Gastroesophageal sphincter (tissue), 4 donors: ENCODE results near the gene BLOC1S5. TPM values are rescaled to one million over a fixed set of nuclear protein-coding genes. Genes with fewer than 3 reads are reported as not detected.

Experiments used
- ATAC-seq: fragments of 150-250 bp; one replicate; pipeline ENCODE4 v1.9.1; 2016; ENCODE audit warnings: mild to moderate bottlenecking, moderate library complexity
- H3K27ac ChIP-seq, 4 donors: fragments of 200-600 bp; sonication (generic) in 3 of 4; 1 replicate in 3 of 4; 2 replicates in 1 of 4; pipeline ENCODE4 v1.5.1; 2016 to 2019
- H3K27me3 ChIP-seq: fragments of 200-600 bp; sonication (generic); one replicate; pipeline ENCODE4 v1.5.1; 2019
- H3K36me3 ChIP-seq, 2 donors: fragments of 200-600 bp; sonication (generic); one replicate each; pipeline ENCODE4 v1.5.1; 2019; ENCODE audit warnings: control low read depth in 1 of 2
- H3K4me1 ChIP-seq, 3 donors: fragments of 200-600 bp; sonication (generic); 1 replicate in 2 of 3; 2 replicates in 1 of 3; pipeline ENCODE4 v1.5.1; 2016 to 2019; ENCODE audit warnings: control low read depth in 2 of 3
- H3K4me3 ChIP-seq, 2 donors: fragments of 200-600 bp; sonication (generic); one replicate each; pipeline ENCODE4 v1.5.1; 2019; ENCODE audit warnings: mild to moderate bottlenecking in 1 of 2, moderate library complexity in 1 of 2
- H3K9me3 ChIP-seq, 3 donors: fragments of 200-600 bp; sonication (generic); one replicate each; pipeline ENCODE4 v1.5.1; 2017 to 2019; ENCODE audit warnings: control low read depth in 2 of 3
- EP300 ChIP-seq: sonication (generic); formaldehyde crosslinking; IDR thresholded peaks from one replicate; pipeline ENCODE4 v1.6.1; 2017; ENCODE audit warnings: antibody characterized with exemption, mild to moderate bottlenecking
- POLR2A ChIP-seq, 2 donors: fragments of 450-650 bp; IDR thresholded peaks; one replicate each; pipeline ENCODE4 v1.6.1; 2017; ENCODE audit warnings: antibody characterized with exemption in 2 of 2, mild to moderate bottlenecking in 2 of 2, moderate library complexity in 1 of 2
- POLR2AphosphoS5 ChIP-seq: sonication (generic); formaldehyde crosslinking; IDR thresholded peaks from one replicate; pipeline ENCODE4 v1.6.1; 2017; ENCODE audit warnings: antibody characterized with exemption
- WGBS, 2 donors: methylation state at CpG; one replicate each; pipeline ENCODE4 v1.1.5; 2018; ENCODE audit warnings: low coverage in 1 of 2; 5-methylcytosine and 5-hydroxymethylcytosine counted together
- total RNA-seq, 4 donors: library from RNA; depleted of rRNA; stranded (reverse); fragments of >200 nt; gene quantifications; one replicate each; pipeline ENCODE4 v1.1.0, GENCODE V29; 2016
- TF ChIP-seq, protein P1 (sequence below), 4 experiments: fragments of 200-600 bp in 2 of 4; fragments of 450-650 bp in 2 of 4; sonication (generic) in 1 of 4; IDR thresholded peaks; one replicate each; pipeline ENCODE4 v1.5.1; 2017 to 2019; ENCODE audit warnings: antibody characterized with exemption in 4 of 4, mild to moderate bottlenecking in 2 of 4, moderate library complexity in 2 of 4

Gene BLOC1S5
- total RNA-seq, 4 donors from 2014 or later = 10.9 to 15.7 (median 14.8) TPM

- Histone ChIP-seq H3K9me3 (no peaks in the 10 kb centered on the region), H3K4me1 (no peaks in the 10 kb centered on the region), H3K27me3 (peaks cover 25% of the 10 kb centered on the region), H3K36me3 (no peaks in the 10 kb centered on the region), H3K4me3 (no peak overlapping the region), H3K27ac (no peak overlapping the region)
- TF ChIP-seq EP300 (no peak), POLR2AphosphoS5 (no peak), POLR2A (IDR thresholded peaks at IDR 0.05) (no peak)
- TF ChIP-seq, protein P1, sequence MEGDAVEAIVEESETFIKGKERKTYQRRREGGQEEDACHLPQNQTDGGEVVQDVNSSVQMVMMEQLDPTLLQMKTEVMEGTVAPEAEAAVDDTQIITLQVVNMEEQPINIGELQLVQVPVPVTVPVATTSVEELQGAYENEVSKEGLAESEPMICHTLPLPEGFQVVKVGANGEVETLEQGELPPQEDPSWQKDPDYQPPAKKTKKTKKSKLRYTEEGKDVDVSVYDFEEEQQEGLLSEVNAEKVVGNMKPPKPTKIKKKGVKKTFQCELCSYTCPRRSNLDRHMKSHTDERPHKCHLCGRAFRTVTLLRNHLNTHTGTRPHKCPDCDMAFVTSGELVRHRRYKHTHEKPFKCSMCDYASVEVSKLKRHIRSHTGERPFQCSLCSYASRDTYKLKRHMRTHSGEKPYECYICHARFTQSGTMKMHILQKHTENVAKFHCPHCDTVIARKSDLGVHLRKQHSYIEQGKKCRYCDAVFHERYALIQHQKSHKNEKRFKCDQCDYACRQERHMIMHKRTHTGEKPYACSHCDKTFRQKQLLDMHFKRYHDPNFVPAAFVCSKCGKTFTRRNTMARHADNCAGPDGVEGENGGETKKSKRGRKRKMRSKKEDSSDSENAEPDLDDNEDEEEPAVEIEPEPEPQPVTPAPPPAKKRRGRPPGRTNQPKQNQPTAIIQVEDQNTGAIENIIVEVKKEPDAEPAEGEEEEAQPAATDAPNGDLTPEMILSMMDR (IDR thresholded peaks at IDR 0.05) = no peak
- ATAC-seq = no peak
- WGBS, 2 donors = 67 to 76% methylated on average over 1 to 2 of the region's 4 CpGs
Observed at GRCh38 chr6:8108031-8108660, 44.0 kb upstream of the BLOC1S5 start.

DNA sequence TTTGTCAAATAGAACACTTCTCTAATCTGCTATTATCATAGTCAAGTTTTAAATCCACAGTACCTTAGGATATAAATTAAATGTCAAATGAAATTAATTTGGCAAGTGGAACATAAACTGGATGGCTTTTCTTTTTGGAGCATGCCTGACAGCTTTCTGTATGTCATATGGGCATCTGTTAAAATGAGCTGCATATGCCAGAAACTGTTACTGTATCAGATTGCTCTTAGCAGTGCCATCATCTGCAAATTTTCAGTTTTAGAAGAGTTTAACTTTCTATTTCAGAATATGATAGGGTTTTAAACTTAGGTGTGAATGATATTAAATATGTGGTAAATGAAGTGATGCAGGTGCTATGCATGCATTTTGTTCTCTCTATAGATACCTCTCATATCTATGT is 41.6 kb upstream of the BLOC1S5 start:
- H3K36me3 ChIP-seq = no peaks in the 10 kb centered on the region
- peaks cover 3 to 17% (median 4%) of the 10 kb centered on the region in 3 donors for H3K4me1 ChIP-seq
- TF ChIP-seq, protein P1 (IDR thresholded peaks at IDR 0.05) = no peak
- no peak for TF ChIP-seq POLR2AphosphoS5
- TF ChIP-seq POLR2A (IDR thresholded peaks at IDR 0.05) = no peak
- TF ChIP-seq EP300 = no peak
- no peak overlapping the region for H3K4me3 ChIP-seq
- H3K9me3 ChIP-seq = no peaks in the 10 kb centered on the region
- no peak for ATAC-seq
- H3K27me3 ChIP-seq = peaks cover 23% of the 10 kb centered on the region
- H3K27ac ChIP-seq = no peak overlapping the region

DNA sequence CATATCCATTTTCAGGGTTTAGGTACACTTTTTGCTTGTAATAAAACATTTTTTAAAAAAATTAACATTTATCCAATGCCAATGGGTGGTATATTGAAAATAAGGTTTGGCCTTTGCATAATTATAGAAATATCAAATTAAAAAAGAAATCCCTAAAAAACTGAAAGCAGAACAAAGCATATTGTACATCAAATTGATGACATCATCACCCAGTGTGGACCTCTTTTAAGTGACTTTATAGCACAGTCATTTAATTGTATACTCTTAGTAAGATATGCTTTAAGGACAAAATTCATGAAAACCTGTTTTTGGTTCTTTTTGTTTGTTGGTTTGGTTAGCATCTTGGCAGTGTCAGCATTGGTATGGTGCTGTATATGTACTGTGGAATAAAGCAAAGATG is 39.5 kb upstream of the BLOC1S5 start:
- no peak for ATAC-seq
- peaks cover 3 to 22% (median 4%) of the 10 kb centered on the region in 3 donors for H3K4me1 ChIP-seq

DNA sequence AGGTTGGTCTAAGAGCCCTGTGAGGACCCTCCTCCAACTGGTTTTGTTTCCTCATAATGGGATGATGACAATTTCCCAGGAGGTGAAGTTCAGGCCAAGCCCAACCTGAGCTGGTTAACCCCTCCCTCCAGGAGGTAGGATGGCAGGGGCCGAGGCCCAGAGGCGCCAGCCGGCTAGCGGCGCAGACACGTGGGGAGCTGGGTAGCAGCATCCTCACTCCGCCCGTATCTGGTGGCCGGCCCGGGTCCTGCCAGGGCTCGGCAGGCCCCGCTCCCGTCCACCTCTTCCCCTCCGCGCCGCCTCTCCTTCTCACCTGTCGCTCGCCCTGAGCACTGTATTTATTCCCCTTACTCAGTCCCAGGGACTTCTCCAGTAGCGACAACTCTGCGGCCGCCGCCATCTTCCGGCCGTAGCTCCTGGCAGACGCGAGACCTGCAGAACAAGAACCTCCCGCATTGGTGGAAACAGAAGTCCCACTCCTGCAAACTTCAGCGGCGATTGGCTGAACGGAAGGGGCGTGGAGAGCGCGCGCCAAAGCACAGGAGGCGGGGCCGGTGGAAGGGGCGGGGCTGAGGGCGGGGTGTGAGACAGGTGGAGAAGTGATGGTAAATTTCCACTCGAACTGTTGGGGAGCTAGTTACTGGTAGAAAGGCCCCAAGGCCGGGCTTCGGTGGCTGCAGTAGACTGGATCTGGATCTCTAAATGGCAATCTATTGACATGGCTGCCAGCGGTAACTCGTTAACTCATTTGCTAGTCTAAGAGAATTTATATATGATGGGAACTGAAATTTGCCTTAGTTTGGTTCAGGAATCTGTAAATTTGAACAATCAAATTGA is 38.2 kb upstream of the BLOC1S5 start, which contains the start of gene EEF1E1:
Gene EEF1E1, minus strand, starts transcription at position 427 of the 837 bp plus-strand sequence. Its CDS starts 27 bp downstream, at position 400.
- peaks cover 3 to 22% (median 4%) of the 10 kb centered on the region in 3 donors for H3K4me1 ChIP-seq
- ATAC-seq = peak; percentile 100
- H3K36me3 ChIP-seq = no peaks in the 10 kb centered on the region
- H3K27me3 ChIP-seq = peaks cover 10% of the 10 kb centered on the region
- TF ChIP-seq EP300 (no peak), POLR2A (IDR thresholded peaks at IDR 0.05) (peak in 1 of 2 donors; percentile 25), POLR2AphosphoS5 (peak; percentile 46)
- TF ChIP-seq, protein P1 (IDR thresholded peaks at IDR 0.05) = no peak
- H3K27ac ChIP-seq = peak within 1 kb of the TSS in 3 of 4 donors; percentile 59 to 78 (median 69)
- H3K9me3 ChIP-seq = no peaks in the 10 kb centered on the region
- WGBS, 2 donors = 0% methylated on average over 16 to 17 of the region's 43 CpGs
- peak within 1 kb of the TSS; percentile 68 to 93 for H3K4me3 ChIP-seq

More for the DNA sequence above, 39.5 kb upstream of the BLOC1S5 start:
- Histone ChIP-seq H3K27ac (no peak overlapping the region), H3K27me3 (peaks cover 21% of the 10 kb centered on the region), H3K9me3 (no peaks in the 10 kb centered on the region), H3K4me3 (no peak overlapping the region), H3K36me3 (no peaks in the 10 kb centered on the region)
- TF ChIP-seq POLR2A (IDR thresholded peaks at IDR 0.05) = no peak
- no peak for TF ChIP-seq EP300

DNA sequence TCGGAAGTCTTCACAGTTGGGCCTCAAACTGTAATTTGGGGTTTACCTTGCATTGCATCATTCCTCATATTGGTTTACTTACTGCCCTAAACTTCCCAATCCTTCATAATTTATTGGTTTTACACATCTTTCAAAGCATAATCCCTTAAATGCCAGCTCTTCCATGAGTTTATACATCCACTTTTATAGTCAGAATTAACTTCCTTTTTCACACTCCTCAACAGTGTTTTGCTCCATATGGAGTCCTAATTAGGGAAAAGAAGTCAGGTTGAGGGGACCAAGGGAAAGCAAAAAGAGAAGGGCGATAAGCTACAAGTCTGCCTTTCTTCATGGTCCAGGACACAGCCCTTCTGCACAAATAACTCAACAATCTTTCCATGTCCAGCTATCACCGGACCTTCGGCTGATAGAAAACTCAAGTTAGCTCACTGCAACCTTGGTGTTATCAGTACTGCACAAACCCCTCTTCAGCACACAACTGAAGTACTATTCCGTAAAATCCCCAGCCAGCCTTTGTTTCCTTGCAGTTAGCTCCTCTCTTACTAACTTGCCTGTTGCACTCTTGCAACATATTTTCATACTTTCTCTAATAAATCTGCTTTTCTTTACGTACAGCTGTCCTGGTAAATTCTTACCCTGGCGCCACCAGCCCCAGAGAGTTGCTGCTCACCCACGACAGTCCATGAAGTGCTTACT is 36.1 kb upstream of the BLOC1S5 start:
- WGBS, 2 donors = 95 to 96% methylated on average over 8 of the region's 8 CpGs
- H3K4me1 ChIP-seq = peaks cover 3 to 22% (median 4%) of the 10 kb centered on the region in 3 donors
- no peaks in the 10 kb centered on the region for H3K27me3 ChIP-seq
- no peaks in the 10 kb centered on the region for H3K9me3 ChIP-seq
- H3K4me3 ChIP-seq = no peak overlapping the region
- H3K36me3 ChIP-seq = peaks cover 0 to 20% of the 10 kb centered on the region in 2 donors
- H3K27ac ChIP-seq = no peak overlapping the region
- ATAC-seq = no peak
- TF ChIP-seq POLR2AphosphoS5 (no peak), POLR2A (IDR thresholded peaks at IDR 0.05) (no peak), EP300 (no peak)
- TF ChIP-seq, protein P1 (IDR thresholded peaks at IDR 0.05) = no peak
